A549 (cell line): ENCODE results near the gene CLCA2.

ENCODE experiments used
- BHLHE40 ChIP-seq: IDR thresholded peaks from 2 replicates; pipeline ENCODE4 v1.6.1; 2012; ENCODE audit warnings: low read depth, low read length, inconsistent platforms
- CEBPB ChIP-seq, 2 experiments: fragments of >200 bp in 1 of 2; sonication (Bioruptor Twin) in 1 of 2; formaldehyde crosslinking in 1 of 2; IDR thresholded peaks; 2 replicates each; pipeline ENCODE4 v1.6.1; 2012 to 2016
- SMC3 ChIP-seq: fragments of >200 bp; sonication (Bioruptor Twin); formaldehyde crosslinking; IDR thresholded peaks from 3 replicates; pipeline ENCODE4 v1.6.1; 2018; ENCODE audit warnings: inconsistent platforms
- TF ChIP-seq, protein P1 (sequence below): fragments of >200 bp; sonication (Bioruptor Twin); formaldehyde crosslinking; IDR thresholded peaks from 3 replicates; pipeline ENCODE4 v1.5.1; 2016
- TF ChIP-seq, protein P2 (sequence below): fragments of 200-600 bp; sonication (generic); IDR thresholded peaks from 2 replicates; pipeline ENCODE4 v1.6.1; 2016; ENCODE audit warnings: antibody characterized with exemption, mild to moderate bottlenecking, moderate library complexity

- TF ChIP-seq, protein P1, sequence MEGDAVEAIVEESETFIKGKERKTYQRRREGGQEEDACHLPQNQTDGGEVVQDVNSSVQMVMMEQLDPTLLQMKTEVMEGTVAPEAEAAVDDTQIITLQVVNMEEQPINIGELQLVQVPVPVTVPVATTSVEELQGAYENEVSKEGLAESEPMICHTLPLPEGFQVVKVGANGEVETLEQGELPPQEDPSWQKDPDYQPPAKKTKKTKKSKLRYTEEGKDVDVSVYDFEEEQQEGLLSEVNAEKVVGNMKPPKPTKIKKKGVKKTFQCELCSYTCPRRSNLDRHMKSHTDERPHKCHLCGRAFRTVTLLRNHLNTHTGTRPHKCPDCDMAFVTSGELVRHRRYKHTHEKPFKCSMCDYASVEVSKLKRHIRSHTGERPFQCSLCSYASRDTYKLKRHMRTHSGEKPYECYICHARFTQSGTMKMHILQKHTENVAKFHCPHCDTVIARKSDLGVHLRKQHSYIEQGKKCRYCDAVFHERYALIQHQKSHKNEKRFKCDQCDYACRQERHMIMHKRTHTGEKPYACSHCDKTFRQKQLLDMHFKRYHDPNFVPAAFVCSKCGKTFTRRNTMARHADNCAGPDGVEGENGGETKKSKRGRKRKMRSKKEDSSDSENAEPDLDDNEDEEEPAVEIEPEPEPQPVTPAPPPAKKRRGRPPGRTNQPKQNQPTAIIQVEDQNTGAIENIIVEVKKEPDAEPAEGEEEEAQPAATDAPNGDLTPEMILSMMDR = no peak
- no peak for TF ChIP-seq SMC3
- no peak for TF ChIP-seq CEBPB (IDR thresholded peaks at IDR 0.05)
- TF ChIP-seq, protein P2, sequence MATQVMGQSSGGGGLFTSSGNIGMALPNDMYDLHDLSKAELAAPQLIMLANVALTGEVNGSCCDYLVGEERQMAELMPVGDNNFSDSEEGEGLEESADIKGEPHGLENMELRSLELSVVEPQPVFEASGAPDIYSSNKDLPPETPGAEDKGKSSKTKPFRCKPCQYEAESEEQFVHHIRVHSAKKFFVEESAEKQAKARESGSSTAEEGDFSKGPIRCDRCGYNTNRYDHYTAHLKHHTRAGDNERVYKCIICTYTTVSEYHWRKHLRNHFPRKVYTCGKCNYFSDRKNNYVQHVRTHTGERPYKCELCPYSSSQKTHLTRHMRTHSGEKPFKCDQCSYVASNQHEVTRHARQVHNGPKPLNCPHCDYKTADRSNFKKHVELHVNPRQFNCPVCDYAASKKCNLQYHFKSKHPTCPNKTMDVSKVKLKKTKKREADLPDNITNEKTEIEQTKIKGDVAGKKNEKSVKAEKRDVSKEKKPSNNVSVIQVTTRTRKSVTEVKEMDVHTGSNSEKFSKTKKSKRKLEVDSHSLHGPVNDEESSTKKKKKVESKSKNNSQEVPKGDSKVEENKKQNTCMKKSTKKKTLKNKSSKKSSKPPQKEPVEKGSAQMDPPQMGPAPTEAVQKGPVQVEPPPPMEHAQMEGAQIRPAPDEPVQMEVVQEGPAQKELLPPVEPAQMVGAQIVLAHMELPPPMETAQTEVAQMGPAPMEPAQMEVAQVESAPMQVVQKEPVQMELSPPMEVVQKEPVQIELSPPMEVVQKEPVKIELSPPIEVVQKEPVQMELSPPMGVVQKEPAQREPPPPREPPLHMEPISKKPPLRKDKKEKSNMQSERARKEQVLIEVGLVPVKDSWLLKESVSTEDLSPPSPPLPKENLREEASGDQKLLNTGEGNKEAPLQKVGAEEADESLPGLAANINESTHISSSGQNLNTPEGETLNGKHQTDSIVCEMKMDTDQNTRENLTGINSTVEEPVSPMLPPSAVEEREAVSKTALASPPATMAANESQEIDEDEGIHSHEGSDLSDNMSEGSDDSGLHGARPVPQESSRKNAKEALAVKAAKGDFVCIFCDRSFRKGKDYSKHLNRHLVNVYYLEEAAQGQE = no peak
- no peak for TF ChIP-seq BHLHE40
Observed at GRCh38 chr1:86441997-86442396, 18.0 kb downstream of the CLCA2 start.
